GM04503 (cell line): ENCODE measurements around the gene KLHL3.
A peak's percentile ranks its signal among the peaks of the same experiment; 100 is the strongest.

Source experiments
- DNase-seq: peaks from one replicate; pipeline ENCODE4 v3.0.0-alpha.2; 2012; ENCODE audit warnings: low read depth

KLHL3 gene

GRCh38 chr5:137631453-137631852, 104.4 kb downstream of the KLHL3 start:
- DNase-seq, result no peak

- no peak for DNase-seq
These were observed 104.9 kb downstream of the KLHL3 start for GRCh38 chr5:137630972-137631370.

DNA sequence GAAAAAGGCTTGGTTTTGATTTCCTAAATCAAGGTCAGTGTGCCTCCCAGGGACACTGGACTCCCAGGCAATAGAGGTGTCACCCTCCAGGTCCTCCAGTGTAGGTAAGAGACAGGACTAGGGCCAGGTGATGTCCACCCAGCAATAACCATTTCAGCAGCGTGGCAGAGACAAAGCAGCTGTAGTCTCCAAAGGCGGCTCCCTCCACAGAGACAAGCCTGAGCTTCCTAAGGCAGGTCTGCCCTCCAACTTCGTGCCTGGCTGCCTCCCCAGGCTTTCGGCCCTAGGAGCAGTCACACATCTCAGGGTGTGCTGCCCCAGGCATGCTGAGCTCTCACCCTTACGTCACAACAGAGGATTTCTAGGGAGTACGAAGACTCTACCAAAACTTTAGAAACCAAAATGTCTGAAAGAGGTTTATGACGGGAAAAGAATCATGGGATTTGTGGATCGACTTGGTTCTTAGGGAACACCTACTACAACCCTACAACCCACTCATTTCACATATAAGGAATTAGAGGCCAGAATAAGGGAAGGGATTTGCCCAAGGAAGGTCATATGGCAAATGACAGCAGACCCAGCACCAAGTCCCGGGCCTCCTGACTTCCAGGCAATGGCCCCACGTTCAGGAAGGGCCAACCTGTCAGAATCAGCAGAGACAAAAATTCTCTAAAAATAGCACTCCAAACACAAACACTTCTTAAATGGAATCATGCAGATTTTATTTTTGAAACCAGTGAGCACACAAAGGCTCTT, 105.5 kb downstream of the KLHL3 start:
- no peak for DNase-seq

GRCh38 chr5:137629646-137630045, 106.2 kb downstream of the KLHL3 start:
- DNase-seq, result no peak

GRCh38 chr5:137627706-137628105, 108.2 kb downstream of the KLHL3 start:
- no peak for DNase-seq

GRCh38 chr5:137627293-137627692, 108.6 kb downstream of the KLHL3 start:
- DNase-seq, result no peak

GRCh38 chr5:137624786-137625349, 111.0 kb downstream of the KLHL3 start:
- no peak for DNase-seq

DNA sequence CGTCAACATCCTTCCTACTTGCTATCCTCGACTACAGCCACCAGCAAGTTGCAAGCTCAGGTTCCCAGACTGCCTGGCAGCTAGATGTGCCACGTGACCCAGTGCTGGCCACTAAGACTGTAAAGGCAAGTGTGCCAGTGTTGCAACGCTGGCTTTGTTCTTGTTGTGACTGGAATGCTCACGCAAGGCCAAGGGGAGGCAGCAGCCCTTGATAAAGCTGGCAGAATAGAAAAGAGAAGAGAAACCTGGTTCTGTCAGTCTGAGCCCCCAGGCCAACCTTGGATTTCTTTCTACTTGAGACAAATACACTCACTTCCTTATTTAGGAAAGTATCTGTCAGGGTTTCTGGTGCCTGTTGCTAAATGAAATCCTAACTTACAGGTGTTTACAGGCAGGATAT, 113.0 kb downstream of the KLHL3 start:
- no peak for DNase-seq

GRCh38 chr5:137621861-137622823, 113.7 kb downstream of the KLHL3 start:
- peak; percentile 67 for DNase-seq

- no peak for DNase-seq
These were observed 114.6 kb downstream of the KLHL3 start for GRCh38 chr5:137621306-137621705.

- peak; percentile 91 for DNase-seq
These were observed 116.6 kb downstream of the KLHL3 start for GRCh38 chr5:137619191-137619870.

GRCh38 chr5:137618476-137618875, 117.4 kb downstream of the KLHL3 start:
- no peak for DNase-seq

DNA sequence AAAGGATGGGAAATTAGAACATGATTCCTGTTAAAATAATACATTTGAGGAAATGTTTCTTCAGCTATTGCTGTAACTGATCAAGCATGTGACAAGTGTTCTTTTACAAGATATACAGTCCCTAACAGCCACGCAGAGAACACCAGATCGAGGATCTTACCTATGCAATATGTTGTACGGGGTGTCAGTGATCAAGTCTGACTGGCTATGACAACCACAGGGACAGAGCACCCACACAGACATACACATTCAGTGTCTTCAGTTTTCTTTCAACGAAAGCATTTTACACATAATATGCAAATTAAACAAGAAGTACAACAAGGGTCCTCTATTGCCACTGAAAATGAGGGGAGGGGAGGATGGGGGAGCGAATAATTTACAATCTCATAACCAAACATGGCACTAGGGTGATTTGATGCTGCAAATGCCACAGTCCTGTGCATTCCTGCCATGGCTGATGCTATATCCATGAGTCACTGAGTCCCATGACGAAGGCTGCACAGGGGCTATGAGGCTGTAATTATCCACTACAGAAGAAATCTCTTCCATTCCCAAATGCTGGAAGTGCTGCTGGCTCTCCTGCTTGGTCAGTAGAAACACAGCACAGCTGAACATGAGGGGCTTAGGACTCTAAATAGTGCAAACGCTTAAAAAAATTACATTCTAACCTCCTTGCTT, 118.2 kb downstream of the KLHL3 start:
- no peak for DNase-seq

- DNase-seq, result no peak
These were observed 119.8 kb downstream of the KLHL3 start for GRCh38 chr5:137616046-137616445.

DNA sequence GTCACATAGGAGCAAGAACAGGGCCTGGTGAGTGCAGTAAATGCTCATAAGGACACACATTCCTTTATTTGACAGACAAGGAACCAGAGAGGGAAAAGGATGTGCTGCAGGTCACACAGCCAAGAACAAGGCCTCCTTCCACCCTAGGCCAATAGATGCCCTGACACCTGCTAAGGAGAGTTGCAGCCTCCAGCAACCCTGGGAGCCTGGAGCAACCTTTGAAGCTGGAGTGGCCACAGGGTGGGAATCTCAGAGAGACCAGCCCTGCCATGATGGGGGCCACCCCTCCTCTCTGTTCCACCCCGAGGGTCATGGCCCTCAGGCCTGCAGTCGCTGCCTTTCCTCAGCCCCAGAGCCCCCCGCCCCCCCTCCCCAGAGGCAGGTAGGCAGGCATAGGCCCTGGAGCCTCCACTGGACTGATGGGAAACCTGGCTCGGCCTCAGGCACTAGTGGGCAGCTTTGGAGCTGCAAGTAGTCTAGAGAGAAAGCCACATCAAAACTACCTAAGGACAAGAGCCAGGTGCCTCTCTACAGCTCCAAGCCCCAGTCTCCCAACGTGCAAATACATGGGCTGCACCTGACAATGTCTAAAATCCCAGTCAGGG, 120.6 kb downstream of the KLHL3 start:
- no peak for DNase-seq

- DNase-seq, result no peak
These were observed 122.2 kb downstream of the KLHL3 start for GRCh38 chr5:137613554-137614265.

DNA sequence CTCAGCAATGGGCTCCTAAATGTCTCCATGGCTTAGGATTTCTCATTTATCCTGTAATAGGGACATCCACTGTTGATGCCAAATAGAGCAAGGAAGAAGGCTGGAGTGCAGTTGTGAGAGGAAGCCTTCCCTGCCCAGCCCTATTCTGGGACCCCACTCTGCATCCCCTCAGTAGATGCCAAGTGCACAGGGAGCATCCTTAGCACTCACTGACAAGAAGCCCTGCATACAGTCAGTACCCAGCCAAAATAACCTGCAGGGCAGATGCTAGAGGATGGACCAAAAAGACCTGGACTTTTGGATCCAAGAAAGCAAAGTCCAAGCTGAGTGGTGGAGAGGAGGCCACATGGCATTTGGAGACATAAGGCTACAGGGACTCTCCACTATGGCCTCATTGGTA, 123.3 kb downstream of the KLHL3 start:
- no peak for DNase-seq

DNA sequence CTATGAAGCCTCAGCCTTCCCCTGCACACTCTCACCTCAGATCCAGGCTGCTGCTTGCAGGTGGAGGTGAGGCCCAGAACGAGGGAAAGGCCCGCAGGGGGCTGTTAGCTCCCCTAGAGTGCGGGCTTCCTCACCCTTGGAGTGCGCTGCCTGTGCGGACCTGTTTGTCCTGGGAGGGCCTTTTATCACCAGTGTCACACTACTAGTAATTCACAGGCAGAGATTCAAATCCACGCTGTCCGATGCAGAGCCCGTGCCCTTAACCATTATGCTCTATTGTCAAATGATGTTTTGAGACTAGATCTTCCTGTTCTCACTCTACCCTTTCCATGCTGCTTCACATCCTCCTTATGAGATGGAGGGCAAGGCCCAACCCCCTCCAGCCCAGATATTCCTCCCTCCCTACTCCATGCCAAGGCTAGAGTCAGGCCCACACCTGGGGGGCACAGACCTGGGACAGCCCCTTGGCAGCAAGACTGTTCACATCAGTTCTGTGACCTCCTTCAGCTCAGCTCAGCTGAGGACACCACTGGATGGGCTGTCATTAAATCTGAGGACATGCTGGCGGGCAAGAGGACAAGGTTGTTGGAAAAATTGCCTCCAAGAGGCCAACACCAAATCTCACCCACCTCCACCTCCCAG, 124.0 kb downstream of the KLHL3 start:
- no peak for DNase-seq

GRCh38 chr5:137611011-137611580, 124.8 kb downstream of the KLHL3 start:
- DNase-seq, result no peak

DNA sequence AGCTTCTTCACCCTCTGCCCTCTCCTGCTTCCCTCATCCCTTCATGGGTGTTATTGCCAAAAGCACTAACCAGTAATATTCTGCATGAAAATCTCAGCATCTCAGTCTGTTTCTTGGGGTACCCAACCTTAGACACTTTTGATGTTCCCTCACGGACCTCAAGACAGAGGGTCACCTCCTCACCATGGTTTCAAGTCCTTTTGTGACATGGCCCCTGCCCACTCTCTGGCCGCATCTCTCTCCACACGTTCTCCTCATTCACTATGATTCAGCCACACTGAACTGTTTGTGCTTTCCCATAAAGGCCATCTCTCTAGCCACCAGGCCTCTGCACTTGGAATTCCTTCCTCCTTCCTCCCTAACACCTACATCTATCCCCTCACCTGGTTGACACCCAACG, 125.3 kb downstream of the KLHL3 start:
- no peak for DNase-seq
